Choroid plexus epithelial cell (primary cell): Measurements from ENCODE around the gene RFX1.
A peak's percentile ranks its signal among the peaks of the same experiment; 100 is the strongest.
"Not testable (repeated sequence)": the region's sequence is repeated elsewhere in the genome, so short reads cannot be mapped to it uniquely, and the experiment has no call there.

Experiments
- DNase-seq: peaks from one replicate; pipeline ENCODE4 v3.0.0-alpha.2; 2010; ENCODE audit warnings: low read depth
- H3K4me3 ChIP-seq: 2 replicates; pipeline ENCODE4 v1.5.1; 2011; ENCODE audit warnings: low read depth, mild to moderate bottlenecking, control low read depth, low read length, moderate library complexity
- CTCF ChIP-seq: conservative IDR thresholded peaks from 2 replicates; pipeline ENCODE4 v1.5.1; 2011; ENCODE audit warnings: low read depth, mild to moderate bottlenecking, control low read depth, inconsistent platforms, low read length, moderate library complexity

The RFX1 gene

DNA sequence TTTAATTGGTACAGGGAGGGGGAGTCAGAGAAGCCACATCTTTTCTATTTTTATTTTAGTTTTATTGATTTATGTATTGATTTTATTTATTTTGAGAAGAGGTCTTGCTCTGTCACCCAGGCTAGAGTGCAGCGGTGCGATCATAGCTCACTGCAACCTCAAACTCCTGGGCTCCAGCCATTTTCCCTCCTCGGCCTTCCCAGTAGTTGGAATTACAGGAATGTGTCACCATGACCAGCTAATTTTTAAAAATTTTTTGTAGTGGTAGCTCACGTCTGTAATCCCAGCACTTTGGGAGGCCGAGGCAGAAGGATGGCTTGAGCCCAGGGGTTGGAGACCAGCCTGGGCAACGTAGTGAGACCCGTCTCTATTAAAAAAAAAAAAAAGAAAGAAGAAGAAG is 29.6 kb upstream of the RFX1 start:
- no peak overlapping the region for H3K4me3 ChIP-seq
- no peak for DNase-seq
- no peak for TF ChIP-seq CTCF

- not testable (repeated sequence) for DNase-seq, H3K4me3 ChIP-seq
- TF ChIP-seq CTCF, result peak; percentile 10
Measured at GRCh38 chr19:14035159-14035558, 29.0 kb upstream of the RFX1 start.

DNA sequence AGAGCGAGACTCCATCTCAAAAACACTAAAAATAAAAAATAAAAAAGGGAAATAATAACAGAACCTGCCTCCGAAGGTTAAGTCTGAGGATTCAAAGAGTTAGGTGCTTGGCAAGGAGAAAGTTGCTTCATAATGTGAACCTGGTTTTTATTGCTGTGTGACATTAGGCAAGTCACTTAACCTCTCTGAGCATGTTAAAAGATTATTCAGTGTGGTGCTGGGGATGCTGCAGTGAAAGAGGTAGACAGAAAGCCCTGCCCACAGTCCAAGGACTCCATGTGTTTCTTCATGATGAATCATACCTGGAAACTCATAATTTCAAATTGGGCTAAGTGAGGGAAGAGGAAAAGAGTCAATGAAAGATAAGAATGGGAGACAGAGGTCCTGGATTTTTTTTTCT is 27.8 kb upstream of the RFX1 start:
- DNase-seq, result no peak
- no peak overlapping the region for H3K4me3 ChIP-seq
- no peak for TF ChIP-seq CTCF

DNA sequence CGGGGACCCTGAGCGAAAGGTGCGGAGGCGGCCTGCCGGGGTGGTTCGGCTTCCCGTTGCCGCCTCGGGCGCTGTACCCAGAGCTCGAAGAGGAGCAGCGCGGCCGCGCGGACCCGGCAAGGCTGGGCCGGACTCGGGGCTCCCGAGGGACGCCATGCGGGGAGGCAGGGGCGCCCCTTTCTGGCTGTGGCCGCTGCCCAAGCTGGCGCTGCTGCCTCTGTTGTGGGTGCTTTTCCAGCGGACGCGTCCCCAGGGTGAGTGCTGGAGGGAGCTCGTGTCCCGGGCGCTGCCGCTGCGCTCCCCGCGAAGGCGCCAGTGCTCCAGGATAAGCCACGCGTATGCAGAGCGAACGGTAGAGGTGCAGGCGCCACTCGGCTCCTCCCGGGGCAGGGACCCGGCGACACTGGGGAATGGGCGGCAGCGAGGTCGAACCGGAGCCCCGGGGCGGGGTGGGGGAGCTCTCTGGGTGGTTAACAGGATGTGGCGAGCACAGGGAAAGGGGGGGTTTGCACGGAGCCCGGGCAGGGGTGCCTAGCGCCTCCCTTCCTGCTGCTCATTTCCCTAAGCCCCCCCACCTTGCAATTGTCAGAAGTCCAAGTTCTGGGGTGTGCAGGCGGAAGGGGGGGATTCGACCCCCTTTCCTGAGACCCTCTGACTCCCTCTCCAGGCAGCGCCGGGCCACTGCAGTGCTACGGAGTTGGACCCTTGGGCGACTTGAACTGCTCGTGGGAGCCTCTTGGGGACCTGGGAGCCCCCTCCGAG is 25.8 kb upstream of the RFX1 start, which contains the start of gene IL27RA:
IL27RA (plus strand) TSS at position 44 of the 762 bp plus-strand sequence; CDS start at position 155, 111 bp downstream.
- peak; percentile 78 for TF ChIP-seq CTCF
- peak within 1 kb of the TSS; percentile 62 for H3K4me3 ChIP-seq
- peak; percentile 32 for DNase-seq

DNA sequence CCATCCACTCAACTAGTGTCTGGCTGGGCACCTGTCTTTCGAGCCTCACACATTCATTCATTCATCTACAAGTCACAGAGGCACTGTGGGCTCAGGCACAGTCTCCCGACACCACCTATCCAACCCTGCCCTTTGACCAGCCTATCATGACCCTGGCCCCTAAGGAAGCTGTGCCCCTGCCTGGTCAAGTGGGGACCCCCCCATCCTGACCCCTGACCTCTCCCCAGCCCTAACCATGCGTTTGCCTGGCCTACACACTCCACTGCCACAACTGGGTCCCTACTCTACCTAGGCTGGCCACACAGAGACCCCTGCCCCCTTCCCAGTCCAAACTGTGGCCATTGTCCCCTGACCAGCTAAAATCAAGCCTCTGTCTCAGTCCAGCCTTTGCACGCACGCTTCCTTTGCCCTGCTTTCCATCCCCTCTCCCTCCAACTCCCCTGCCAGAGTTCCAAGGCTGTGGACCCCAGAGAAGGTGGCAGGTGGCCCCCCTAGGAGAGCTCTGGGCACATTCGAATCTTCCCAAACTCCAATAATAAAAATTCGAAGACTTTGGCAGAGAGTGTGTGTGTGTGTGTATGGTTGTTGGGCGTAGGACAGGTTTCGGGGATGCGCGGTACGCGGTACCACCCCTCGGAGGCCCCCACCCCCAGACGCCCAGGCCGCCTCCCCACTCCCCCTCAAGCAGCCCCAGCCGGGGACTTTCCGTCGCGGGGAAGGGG is 25.0 kb upstream of the RFX1 start:
- H3K4me3 ChIP-seq, result peak overlapping the region; percentile 62
- TF ChIP-seq CTCF, result no peak
- no peak for DNase-seq

DNA sequence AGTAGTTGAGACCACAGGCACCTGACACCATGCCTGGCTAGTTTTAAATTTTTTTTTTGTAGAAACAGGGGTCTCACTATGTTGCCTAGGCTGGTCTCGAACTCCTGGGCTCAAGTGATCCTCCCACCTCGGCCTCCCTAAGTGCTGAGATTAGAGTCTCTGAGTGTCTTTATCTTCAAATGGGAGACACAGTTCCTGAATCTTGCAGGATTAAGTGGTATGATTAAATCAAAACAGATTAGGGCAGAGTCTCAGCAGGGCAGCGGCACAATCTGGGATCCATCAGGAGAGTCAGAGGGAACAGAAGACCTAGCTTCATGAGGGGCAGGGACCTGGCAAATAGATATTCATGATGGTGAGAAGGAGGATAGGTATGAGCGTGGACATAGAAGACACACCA is 22.8 kb upstream of the RFX1 start:
- no peak overlapping the region for H3K4me3 ChIP-seq
- DNase-seq, result no peak
- no peak for TF ChIP-seq CTCF
